Stimulated activated CD4-positive, alpha-beta T cell treated with anti-CD3 and anti-CD28 coated beads, Interleukin-2, amount 100 ng/mL, for 48 hours (primary cell): ENCODE data around the gene RAD51B.

Source experiments
- DNase-seq, 2 donors: peaks; one replicate each; pipeline ENCODE4 v3.0.0-alpha.2; 2020

RAD51B gene

DNA sequence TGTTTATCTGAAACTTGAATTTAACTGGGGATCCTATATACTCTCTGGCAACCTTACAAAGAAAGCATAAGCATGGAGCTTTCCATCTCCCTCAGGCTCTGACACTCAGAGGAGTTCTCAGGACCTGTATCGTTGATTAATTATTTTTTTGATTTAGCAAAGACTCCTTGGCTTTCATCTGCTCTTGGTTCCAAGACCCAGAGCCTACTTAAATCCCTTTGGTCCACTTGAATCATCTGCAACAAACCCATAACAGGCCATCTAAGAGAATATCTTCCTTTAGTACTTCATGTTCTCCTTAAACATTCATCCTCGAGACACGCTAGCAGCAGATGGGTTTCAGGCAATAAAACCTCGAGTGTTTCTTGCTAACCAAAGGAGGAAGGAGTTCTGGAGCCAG, 887.9 kb downstream of the RAD51B start:
- DNase-seq: no peak

DNA sequence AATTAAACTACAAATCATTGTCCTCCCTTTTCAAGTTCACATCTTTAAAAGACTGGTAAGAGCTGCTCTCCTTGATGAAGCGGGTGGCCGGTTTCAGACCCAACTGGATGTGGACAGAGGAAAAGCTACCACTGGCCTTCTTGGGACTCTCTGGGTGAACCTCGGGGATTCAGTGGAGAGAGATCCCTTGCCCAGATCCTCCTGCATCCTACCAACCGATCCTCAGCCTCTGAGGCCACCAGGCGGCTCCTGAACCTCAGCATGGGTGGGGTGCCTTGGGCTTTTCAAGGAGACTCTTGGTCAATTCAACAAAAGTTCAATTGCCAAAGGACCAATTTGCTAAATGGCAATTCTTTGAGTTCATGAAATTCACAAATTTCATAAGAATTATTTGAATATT, 888.8 kb downstream of the RAD51B start:
- DNase-seq: no peak

DNA sequence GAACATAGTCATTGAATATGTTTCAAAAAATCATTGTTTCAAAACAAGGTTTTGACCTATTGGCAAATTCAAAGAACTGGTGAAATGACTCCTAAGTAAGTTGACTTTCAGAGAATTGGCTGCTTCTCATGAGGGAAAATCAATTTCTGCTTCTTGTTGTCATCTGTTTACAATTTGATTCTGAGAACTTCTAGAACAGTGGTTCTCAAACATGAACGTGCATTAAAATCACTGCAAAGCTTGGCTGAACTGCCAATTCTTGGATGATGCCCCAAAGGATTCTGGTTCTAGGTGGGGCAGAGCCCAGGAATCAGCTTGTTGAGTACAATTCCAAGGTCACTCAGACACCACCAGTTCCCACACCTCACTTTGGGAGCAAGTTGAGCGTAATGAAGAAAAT, 889.4 kb downstream of the RAD51B start:
- DNase-seq: no peak

DNA sequence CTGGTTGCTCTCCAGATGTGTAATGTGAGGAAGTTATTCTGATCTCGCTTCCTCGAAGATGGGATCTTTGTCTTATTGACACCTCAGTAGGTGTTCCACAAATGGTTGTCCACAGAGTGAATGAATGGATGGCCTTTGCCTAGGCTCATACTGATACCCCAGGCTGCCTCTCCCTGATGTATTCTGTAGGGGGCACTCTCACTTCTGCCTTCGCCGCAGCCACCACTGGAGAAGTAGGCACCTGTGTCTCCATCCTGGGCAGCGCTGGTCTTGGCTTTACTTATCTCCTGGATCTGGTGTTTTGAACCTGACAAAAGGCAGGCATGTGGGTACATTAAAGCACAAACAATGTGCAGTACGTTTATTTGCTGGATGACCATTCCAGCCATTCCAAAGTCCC, 891.2 kb downstream of the RAD51B start:
- no peak for DNase-seq

DNA sequence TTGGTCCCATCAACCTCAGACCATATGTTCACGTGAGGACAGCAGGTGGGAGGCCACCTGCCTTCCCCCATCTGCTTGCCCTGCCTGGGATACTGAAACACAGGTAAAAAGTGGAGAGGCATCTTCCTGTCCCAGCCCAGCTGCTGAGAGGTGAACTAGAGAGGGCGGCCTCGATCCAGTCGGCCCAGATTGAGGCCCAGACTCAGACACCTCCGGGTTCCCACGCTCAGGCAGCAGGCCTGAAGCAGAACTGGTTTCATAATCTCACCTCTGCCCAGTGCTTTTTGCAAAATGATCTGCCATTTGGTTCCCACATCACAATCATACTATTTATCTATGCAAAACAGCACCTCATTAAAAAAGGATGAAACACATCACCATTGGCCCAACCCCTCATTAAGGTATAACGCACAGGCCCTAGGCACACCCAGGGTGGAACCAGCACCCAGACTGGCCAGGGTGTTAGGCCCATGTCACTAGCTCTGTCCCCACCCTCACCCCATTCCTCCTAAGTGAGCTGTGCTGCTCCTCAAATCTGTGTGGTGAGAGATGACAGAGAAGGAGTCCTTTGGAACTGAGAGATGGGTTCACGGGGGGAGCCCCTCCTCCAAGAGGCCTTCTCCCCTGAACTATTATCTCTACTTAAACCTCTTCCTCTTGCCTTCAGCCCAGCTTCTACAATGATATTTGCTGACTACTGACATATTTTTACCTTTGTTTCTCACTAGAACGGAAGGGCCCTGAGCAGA, 892.2 kb downstream of the RAD51B start:
- DNase-seq: no peak

DNA sequence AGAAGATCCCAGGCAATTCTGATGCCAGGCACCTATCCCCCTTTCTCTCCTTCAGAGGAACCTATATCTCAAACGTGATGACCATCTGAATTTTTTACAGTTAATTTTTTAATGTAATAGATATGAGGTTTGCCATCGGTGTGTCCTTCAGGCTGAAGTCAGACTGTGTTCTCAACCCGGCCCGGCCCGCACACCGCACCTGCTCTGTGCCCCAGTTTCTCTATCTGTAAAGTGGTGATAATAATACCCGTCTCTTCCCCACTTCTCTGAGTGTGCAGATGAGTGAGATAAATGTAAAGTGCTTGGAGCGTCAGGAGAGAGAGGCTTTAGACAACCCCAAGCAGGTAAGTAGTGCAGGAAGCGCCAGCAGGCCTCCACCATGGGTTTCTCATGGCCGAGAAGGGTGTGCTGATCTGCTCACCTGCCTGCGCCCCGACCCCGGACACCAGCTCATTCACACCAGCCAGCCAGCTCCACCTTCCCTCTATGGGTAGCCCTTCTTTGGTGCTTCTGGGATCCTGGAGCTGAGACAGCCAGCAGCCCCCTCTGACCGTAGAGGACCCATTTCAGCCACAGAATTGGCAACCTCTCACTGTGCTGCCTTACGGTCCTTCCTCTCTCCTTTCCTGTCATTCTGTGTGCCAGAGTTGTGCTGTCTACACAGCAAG, 893.3 kb downstream of the RAD51B start:
- DNase-seq: no peak

DNA sequence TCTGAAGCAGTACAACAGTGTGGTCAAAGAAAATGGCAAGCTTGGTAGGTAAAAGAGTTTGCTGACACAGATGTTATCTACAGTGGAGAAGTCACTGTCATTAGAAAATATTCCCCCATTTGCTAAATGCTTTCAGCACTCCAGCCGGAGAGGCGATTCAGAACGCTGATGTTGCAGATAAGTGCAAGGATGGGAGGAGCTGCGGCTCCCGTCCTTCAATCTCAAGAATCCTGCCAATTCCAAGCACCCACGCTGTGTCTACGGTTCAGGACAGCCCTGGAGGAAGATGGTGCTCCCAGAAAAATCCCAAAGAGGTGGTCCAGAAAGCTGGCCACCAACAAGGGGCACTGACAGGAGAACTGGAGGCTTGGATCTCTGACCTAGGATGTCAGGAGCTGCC, 894.2 kb downstream of the RAD51B start:
- no peak for DNase-seq

DNA sequence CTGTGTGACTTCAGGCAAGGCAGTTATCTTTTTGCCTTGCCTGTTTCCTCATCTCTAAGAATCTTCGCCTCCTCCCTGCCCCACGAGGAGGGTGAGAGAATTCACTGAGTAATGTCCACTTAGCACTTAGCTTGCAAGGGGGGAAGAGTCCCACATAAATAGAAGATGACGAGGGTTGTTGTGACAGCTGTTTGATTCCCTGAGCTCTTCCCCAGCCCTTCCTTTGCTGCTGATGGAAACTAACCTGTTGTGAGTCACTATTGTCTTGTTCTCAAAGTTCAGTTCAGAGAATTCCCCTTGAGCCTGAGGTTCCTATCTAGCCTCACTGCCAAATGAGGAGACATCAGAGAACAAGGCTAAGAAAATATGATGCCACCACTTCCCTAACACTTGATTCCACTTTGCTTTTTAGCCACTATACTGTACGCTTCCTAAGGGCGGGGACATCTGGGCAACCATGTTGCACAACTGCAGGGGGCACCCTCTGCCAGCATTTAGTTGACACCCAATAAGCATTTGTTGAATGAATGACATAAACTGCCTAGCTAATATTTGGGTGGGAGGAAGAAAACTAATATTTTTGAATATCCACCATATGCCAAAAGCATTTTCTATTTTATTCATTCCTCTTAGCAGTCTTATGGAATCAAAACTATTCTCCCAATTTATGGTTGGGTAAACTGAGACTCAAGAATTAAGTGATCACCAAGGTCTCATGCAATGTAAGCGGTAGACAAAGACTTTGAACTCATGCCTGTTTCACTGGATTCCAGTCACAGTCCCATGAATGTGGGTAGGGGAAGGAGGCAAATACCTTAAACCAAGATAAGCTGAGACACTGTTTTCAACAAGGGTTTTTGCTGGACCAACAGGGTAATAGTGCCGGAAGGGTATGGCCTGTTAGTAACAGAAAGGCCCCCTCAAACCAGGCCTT, 895.7 kb downstream of the RAD51B start:
- DNase-seq: no peak

DNA sequence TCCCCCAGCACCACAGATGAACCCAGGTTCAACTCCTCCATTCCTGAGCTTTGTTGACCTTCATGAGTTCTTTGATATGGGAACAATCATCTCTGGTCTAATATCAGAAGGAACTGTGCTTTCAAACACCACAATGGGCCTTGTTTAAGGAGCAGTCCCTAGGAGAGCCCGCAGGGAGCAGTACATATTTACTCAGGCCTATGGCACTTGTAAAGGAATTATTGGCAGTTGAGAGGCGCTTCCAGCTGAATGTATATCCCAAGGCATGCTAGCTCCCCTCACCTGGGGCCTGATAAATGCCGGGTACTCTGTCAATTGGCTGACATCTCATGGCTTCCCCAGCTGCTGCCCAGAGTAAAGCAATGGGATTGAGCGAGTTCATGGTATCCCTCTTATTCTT, 897.1 kb downstream of the RAD51B start:
- DNase-seq: no peak

DNA sequence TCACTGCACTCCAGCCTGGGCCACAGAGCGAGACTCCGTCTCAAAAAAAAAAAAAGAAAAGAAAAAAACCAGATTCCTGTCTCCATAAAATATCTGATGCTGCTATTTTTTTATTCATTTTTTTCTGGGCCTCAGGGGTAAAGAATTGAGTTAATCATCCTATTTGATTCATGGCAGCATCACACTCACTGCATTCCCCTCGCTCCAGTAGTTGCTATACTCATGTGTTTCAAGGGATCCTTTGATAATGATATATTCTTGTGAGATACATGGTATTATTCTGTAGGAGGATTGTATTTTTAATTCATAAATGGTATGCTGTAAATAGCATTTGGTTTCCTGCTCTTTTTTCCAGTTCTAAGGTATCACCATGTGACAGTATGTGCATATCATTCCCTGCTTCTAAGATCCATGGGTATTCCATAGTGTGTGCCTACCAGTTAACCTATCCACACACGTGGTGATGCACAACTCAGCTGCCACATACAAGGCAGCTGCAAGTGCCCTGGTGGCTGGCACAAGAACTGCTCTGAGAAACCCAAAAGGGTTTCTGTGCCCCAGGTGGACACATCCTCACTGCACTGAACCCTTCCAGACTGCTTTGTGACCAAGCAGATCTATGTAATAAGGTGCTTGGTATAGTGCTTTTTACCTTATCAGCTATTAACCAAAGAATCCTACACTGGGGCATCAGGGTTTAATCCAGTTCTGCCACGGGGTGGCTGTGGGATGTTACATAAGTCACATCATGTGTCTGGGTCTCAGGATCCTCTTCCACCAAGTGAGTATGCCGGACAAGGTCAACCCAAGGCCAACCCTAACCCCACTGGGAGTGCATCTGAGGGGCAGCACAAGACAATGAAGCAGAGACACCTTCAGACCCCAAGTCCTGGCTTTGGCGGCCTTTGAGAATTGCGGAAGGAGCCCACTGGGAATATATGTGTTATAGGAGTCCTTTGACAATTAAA, 898.7 kb downstream of the RAD51B start:
- no peak for DNase-seq

DNA sequence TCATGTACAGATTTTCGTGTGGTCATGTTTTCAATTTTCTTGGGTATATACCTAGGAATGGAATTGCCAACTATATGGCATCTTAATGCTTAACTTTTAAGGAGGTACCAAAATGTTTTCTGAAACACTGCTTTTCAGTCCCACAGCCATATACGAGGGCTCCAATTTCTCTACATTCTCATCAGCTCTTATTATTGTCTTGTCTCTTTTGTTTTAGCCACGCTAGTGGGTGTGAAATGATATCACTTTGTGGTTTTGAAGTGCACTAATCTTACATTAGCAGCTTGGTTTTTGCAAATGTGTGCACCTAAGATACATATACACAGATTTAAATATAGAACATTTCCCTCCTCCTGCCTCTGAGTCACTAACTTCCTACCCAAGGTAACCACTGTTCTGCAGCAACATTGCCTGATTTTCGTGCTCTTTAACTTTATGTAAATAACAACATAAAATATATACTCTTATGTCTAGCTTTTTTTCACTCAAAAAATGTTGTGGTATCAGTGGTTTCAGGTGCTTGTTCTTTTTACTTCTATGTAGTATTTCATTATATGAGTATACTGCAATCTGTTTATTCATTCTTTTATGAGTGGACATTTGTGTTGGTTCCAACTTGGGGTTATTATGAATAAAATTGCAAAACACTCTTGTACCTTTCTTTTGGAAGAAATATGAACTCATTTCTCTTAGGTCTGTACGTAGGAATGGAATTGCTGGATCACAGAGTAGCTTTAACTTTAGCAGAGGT, 900.2 kb downstream of the RAD51B start:
- DNase-seq: no peak

DNA sequence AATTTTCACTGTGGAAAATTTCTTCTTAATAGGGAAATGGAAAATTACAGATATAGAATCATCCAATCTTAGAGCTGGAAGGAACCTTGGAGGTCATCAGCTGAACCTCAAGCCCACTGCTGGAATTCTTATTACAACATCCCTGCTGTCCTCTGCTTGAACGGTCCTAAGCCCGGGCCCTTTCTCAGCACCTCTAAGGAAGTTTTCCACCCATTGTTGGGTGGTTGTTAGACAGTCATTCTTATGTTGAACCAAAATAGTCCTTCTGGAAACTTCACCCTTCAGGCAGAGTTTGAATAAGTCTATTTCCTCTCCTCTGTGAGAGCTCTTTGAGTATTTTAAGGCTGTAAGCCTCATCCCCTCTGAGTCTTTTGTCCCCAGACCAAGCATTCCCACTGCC, 902.6 kb downstream of the RAD51B start:
- no peak for DNase-seq

DNA sequence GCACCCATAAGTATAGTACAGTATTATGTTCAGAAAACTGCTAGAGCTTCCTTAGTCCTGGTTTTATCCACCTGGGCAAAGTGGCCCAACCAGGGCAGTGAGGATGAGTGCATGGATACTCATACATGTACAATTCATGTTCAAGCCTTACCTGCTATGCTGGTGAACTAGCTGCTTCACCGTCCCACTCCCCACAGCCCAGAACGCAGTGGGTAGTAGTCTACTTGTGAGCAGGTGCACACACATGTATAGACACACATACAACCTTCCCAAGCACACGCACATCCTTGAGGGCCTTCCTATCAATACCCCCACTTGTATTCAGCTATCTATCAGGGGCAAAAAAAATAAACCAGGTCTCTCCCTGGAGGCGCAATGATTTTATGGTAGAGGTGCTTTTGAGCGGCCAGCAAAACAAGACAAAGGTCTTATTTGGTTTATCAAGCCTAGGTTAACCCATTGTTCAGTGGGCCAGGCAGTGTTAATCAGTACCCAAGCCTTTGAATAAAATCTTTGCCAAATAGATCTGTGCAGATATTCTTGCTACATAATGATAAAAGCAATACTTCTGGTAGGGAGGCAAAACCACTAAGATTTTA, 903.5 kb downstream of the RAD51B start:
- no peak for DNase-seq

DNA sequence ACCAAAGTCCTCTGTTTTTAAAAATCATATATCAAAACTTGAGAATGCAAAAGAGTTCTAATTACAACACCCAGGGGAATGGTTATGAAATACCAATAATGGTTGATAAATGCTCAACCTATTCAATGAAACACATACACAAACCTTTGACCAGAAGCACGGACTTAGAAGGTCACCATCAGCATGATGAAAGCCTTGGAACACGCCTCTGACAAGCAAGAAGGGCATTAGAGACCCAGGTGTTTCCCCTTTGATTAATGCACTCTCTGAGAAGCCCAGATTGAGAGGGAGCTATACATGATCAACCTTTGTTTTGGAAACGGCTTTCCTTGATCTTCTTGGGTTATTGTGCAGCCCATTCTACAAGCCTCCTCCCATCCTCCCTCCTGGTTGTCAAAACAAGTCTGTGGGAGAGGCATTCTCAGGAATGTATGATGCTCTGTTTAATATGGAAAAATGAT, 904.3 kb downstream of the RAD51B start:
- DNase-seq: no peak

DNA sequence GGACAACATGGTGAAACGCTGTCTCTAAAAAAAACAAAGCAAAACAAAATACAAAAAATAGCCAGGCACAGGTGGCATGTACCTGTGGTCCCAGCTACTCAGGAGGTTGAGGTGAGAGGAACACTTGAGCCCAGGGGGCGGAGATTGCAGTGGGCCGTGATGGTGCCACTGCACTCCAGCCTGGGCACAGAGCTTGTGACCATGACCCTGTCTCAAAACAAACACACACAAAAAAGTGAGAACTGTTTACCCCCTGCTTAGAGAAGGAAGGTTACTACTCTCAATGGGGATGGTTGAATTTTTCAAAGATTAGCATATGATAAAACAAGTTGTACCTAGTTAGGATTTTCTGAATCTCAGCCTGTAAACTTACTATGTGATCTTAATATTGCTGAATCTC, 905.3 kb downstream of the RAD51B start:
- no peak for DNase-seq

DNA sequence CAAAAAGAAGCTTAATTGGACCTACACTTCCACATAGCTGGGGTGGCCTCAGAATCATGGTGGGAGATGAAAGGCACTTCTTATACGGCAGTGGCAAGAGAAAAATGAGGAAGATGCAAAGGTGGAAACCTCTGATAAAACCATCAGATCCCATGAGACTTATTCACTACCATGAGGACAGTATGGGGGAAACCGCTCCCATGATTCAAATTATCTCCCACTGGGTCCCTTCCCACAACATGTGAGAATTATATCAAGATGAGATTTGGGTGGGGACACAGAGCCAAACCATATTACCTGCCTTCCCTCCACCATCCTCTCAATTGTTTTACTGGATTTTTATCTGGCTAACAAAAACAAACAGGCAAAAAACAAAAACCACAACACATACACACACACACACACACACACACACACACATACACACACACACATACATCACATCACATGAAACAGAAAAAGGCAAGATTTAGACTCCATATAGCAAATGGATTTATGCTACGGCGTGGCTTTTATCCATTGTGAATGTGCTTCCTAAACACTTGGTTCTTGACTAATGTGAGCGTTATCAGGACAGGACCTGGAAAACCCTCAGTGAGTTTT, 906.6 kb downstream of the RAD51B start:
- DNase-seq: no peak

DNA sequence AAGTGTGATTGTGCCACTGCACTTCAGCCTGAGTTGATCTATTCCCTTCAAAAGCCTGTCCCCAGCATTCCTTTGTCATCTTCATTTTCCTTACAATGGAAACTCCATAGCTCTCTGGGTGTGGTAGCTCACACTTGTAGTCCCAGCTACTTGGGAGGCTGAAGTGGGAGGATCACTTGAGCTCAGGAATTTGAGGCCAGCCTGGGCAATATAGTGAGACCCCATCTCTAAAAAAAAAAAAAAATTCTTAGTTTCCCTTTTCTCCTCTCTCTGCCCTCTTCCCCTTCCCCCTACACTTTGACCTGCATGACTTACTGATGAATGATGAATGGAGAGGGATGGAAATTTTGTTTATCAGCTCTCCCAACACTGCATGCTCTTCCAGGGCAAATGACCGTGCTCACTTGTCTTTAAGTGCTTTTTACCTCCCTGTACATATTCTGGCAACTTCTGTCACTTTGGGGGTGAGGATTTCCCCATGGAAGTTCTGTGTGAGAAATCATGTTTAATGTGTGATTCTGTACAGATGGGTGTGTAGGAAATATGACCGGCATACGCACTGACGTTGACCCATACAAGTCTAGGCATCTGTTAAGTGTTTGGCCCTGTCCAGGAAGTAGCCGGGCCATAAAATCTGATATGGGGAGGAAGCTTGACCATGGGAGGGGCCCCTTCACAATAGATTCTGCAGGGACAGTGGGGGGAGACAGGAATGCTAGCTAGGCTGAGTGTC, 907.9 kb downstream of the RAD51B start:
- no peak for DNase-seq

DNA sequence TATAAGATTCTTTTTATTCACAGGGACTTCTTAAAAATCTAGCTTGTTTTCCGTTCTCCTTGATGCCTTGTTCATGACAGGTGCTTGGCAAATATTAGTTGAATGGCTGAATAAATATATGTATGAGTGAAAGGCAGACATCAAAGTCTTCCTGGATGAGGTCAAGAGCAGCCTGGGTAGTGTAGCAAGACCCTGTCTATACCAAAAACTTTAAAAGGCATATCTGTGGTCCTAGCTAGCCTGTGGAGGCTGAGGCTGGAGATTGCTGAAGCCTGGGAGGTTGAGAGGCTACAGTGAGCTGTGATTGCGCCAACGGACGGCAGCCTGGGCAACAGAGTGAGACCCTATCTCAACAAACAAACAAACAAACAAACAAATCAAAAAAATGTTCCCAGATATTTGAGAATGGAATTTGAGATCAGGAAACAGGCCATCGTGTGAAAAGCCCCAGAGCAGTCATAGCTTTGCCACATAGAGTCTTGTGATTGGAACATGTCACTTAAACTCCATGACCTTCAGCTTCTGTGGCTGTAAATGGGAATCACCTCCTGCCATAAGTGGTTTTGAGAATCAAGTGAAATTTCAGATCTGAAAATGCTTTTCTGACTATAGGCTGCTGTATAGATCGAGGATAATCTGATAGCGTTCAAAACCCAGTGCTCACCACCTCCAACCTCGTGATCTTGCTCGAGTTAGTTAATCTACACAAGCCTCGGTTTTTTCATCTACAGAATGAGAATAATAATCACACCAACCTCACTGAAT, 908.9 kb downstream of the RAD51B start:
- DNase-seq: no peak

DNA sequence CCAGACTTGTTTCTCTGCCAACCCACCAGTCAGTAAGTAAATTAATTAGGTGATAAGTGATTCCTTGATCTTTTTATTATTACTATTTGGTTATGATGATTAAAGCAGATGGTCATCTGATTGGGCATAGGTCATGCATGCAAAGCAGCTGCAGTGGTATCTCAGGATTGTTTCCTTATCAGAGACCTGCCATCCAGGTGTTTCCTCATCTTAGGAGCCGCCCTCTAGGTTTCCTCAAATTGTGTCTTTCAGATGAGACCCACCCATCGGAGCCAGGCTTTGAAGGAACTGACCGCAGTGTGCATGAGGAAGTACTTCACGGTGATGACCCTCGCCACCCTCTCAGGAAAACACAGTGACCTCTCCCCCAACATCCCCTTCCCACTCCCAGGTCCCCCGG, 910.0 kb downstream of the RAD51B start:
- no peak for DNase-seq
